HG02763 (cell line): ENCODE results near the gene POU3F1.
A peak's percentile ranks its signal among the peaks of the same experiment; 100 is the strongest.

Experiments
- ATAC-seq: cut with Tn5 transposase; IDR thresholded peaks from one replicate; pipeline ENCODE4 v1.9.1; 2021; ENCODE audit warnings: mild to moderate bottlenecking, moderate library complexity; ENCODE audit not compliant: unreplicated experiment

Gene POU3F1

GRCh38 chr1:38029081-38029681 lies 17.4 kb downstream of the POU3F1 start:
- ATAC-seq = no peak

GRCh38 chr1:38028671-38029070 lies 17.9 kb downstream of the POU3F1 start:
- ATAC-seq = no peak

GRCh38 chr1:38028105-38028591 lies 18.4 kb downstream of the POU3F1 start:
- peak; percentile 69 for ATAC-seq

GRCh38 chr1:38027201-38028104 lies 19.1 kb downstream of the POU3F1 start:
- no peak for ATAC-seq

GRCh38 chr1:38026592-38027200 lies 19.9 kb downstream of the POU3F1 start:
- no peak for ATAC-seq

GRCh38 chr1:38025664-38026063 lies 20.9 kb downstream of the POU3F1 start:
- no peak for ATAC-seq

- no peak for ATAC-seq
Measured at GRCh38 chr1:38025233-38025632, 21.4 kb downstream of the POU3F1 start.

- no peak for ATAC-seq
Measured at GRCh38 chr1:38022810-38023209, 23.8 kb downstream of the POU3F1 start.

- no peak for ATAC-seq
Measured at GRCh38 chr1:38021969-38022368, 24.6 kb downstream of the POU3F1 start.

- ATAC-seq = no peak
Measured at GRCh38 chr1:38020396-38020795, 26.2 kb downstream of the POU3F1 start.

- no peak for ATAC-seq
Measured at GRCh38 chr1:38018864-38019343, 27.7 kb downstream of the POU3F1 start.

- ATAC-seq = no peak
Measured at GRCh38 chr1:38015978-38016725, 30.4 kb downstream of the POU3F1 start.

- no peak for ATAC-seq
Measured at GRCh38 chr1:38014724-38015424, 31.7 kb downstream of the POU3F1 start.

- ATAC-seq = no peak
Measured at GRCh38 chr1:38014171-38014570, 32.4 kb downstream of the POU3F1 start.

- ATAC-seq = no peak
Measured at GRCh38 chr1:38013227-38013622, 33.4 kb downstream of the POU3F1 start.

- ATAC-seq = peak; percentile 95
Measured at GRCh38 chr1:38012363-38013226, 34.0 kb downstream of the POU3F1 start, which contains the start of gene UTP11. UTP11 (plus strand) TSS chr1:38012734; CDS start chr1:38012803, 69 bp downstream.

GRCh38 chr1:38009841-38010180 lies 36.8 kb downstream of the POU3F1 start:
- ATAC-seq = no peak

- ATAC-seq = no peak
Measured at GRCh38 chr1:38009088-38009840, 37.3 kb downstream of the POU3F1 start.
